Activated effector memory CD4-positive, alpha-beta T cell treated with anti-CD3 and anti-CD28 coated beads, Interleukin-2, amount 50 U/mL, for 16 hours (primary cell): Measurements from ENCODE around the gene IL17RD.

Source experiments
- DNase-seq: peaks from one replicate; pipeline ENCODE4 v3.0.0-alpha.2; 2020

IL17RD gene

DNA sequence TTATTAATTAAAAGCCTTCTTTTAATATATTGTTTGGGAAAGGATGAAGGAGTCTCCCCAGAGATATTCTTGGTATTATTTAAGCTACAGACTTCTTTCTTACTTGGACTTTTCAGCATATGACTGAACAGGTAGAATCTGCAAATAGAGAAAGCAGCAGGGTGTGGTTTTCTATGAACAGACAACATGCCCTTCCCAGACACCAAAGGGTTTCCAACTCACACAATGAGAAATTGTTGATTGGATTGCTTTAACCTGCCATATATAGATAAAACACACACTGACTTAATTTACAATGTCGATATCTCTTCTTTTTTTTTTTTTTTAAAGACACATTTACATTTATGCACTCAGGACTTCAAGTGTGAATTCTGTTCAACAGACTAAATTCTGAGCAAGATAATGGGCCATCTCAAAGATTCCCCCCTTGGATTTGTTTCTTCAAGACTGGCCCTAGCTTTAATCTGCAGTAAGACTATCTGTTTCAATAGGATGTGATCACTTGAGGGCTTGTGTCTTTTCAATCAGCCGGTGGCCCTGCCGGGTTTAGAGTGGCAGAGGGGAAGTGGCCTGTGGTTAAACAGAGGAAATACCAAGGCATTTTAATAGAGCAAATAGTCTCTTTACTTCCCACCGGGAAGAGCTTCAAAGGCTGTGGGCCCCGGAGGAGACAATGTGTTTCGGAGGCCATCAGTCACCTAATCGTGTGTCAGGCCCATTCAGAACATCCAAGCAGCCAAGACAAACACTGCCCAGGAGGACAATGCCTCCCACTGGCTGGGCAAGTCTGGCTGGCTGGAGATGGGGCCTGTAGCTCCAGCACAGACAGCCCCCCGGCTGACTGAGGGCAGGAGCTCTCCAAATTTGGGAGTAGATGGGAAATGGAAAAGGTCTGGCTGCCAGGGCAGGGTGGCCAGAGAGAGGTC, 6.1 kb downstream of the IL17RD start:
- no peak for DNase-seq

DNA sequence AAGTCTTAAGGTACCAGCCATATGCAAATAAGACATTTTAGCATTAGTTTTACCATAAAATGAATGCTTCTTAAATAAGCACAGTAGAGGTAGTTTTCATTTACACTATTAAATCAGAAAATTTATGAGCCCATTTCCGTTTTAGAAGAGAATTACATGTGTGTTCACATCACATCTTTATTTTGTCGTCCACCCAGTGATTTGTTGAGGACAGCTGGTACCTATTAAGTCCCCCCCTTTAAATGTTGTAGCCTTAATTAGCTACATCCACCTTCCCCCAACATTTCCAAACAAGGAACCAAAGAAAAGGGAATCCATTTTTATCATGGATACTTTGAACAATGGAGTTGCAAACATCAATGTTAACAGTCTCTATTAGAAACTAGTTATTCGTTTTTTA, 6.8 kb downstream of the IL17RD start:
- no peak for DNase-seq

DNA sequence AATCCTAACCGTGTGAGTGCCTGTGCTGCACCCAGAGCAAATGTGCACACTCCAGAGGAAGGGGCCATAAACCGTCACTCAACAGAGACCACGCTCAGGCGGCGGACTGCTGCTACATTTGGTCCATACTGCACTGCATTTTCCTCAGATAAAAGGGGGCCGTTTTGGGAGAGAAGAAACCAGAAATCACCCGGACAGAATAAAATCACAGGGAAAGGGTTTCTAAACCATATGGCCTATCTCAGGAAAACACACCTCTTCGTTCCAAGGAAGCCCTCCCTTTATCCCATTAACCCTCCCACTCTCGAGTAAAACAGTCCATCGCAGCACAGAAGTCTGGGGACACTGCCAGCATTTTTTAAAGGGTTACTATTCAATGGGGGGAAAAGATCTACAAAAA, 7.6 kb downstream of the IL17RD start:
- no peak for DNase-seq

DNA sequence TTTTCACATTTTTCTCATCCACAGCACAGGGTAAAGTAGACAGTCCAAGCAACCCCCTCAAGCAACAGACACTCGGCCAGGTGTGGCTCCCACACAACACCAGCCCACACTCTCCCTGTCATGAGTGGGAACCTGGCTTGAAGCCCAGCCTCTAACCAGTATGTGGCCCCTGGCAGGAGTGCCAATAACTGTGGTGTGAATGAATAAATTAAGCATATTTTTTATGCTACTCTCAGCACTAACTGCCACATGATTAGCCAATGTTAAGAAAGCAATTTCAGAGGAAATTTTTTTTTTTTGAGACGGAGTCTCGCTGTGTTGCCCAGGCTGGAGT, 9.9 kb downstream of the IL17RD start:
- no peak for DNase-seq

DNA sequence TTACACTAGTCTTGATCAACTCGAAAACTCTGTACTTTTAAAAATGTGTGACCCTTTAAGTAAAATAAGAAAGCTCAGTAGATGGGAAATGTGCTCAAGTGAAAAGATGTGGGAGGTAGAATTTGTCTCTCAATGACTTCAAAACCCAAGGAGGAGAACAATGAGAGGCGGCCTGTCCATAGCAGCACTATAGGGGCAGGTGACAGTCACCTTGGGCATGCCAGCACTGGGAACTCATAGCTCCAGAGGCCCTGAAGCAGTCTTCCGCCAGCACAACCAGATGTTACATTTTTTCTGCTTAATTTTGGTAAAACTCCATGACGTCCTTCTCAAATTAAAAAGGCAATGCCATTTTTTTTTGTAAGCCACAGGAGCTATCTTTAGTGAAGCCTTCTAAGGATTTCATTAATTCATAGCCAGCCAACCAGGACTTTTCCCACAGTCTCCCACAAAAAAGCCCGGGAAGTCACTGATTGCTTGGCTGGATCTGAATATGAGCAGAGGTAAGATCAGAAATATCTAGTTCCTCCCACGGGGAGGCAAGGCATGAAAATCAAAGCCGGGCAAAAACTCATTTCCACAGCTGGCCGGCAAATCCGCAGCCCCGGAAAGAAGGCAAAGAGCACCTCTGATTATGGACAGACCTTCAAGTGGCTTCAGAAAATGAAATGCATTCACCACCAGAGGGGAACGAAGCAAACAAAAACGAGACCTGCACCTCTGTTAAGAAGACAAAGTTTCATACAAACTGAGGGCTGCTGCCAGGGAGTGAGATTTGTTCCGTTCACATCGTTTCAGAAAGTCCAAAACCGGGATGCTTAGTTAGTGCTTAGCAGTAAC, 10.5 kb downstream of the IL17RD start:
- DNase-seq: no peak

DNA sequence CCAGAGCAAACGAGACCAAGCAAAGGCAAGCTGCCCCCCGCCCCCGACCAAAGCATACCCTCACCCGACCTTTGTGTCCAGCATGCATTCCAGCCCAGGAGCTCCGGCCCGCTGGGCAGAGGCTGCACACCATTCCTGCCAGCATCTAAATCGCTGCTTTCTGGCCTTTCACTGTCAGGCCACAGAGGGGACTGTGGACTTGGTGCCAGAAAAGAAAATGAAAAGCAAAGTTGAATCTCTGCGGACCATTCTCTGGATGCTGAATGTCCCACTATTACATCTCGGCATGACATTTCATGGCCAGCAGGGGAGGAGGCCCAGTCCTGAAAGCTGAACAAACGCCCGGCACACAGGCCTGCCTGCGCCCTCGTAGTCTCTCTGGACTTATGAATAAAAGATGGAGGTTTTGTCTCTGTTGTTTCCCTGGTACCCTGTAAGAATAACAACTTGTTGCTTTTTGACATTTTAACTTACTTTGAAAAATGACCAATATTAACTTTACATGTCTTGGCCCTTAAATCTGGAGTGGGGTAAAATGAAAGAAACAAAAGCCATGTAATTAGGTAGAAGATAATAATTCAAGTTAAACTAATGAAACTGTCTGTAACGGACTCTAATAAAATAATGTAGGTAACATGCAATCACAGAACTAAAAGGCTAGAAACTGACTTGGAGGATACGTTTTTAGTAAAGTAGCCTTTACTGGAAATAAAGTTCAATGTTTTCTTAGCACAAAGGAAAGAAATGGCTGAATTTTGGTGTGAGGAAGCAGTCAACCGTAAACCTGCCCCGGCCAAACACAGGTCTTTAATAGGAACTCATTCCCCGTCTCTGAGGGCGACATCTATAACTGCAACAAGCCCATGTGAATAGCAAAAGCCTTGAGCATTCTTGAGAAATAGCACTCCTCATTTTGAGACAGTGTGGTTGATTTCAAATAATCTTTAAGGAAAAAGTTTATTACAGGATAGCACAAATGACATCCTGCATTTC, 12.7 kb downstream of the IL17RD start:
- no peak for DNase-seq

DNA sequence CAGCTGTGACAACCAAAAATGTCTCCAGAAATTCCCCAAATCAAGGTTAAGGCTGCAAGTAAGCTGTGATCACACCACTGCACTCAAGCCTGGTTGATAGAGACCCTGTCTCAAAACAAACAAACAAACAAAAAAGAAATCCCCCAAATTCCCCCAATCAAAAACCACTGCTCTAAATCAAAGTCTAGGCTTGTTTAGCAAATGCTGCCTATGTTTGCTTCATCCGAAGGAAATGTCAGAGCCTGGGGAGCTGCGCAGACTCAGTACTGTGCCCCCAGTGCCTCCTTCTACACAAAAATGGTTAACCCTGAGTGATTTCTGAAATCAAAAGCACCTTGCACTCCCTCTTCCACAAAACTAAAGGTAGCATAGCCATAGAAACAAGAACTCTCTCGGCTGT, 13.4 kb downstream of the IL17RD start:
- no peak for DNase-seq

DNA sequence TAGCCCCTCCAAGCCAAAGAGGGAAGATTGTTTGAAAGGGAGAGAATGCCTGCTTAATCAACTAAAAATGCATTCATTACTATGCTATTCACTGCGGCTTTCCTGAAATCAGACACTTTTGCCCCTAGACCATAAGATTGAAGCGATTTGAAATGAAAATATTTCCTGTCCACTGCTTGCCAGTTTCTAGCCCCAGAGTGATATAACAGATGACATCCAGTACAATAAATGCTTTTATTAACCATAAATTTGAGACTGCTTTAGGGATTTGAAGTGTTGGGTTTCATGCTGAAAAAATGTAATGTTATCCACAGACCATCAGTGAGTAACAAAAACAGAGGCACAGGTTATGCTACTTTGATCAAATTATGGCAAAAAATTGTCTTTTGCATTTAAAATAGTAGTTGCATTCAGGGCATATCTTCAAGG, 14.1 kb downstream of the IL17RD start:
- DNase-seq: no peak

DNA sequence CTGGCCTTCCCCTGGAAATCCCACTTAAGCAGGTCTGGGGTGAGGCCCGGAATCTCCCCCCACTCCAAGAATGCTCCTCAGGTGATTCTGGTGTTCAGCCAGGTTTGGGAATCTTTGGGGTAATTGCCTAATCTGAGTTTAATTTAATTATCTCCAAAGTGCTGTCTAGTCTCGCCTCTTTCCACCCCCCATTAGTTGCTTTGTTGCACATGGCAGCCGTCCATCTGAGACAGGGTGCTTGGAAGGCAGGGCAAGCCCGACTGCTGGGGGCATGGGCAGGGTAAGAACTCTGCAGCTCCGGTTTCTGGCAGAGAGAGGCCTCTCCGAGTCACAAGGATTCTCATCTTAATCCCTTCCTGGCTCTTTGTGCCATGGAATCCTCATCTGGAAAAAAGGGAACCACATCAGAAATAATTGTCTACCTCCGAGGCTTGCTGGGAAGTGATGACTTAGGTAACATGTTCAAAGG, 15.0 kb downstream of the IL17RD start:
- no peak for DNase-seq

DNA sequence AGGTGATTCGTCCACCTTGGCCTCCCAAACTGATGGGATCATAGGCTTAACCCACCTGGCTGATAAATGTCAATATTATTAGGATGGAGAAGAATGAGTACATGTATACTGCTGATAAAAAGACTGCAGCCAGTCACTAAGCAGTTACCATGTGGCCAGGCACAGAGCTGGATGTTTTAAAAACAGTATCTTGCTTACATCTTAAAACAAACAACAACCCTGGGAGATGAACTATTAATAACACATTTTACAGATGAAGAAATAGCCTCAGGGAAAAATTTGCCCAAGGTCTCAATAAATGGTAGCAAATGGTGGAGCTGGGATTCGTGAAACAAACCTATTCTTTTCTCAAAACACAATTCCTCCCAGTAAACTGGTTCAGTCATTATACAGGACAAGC, 18.1 kb downstream of the IL17RD start:
- DNase-seq: no peak

DNA sequence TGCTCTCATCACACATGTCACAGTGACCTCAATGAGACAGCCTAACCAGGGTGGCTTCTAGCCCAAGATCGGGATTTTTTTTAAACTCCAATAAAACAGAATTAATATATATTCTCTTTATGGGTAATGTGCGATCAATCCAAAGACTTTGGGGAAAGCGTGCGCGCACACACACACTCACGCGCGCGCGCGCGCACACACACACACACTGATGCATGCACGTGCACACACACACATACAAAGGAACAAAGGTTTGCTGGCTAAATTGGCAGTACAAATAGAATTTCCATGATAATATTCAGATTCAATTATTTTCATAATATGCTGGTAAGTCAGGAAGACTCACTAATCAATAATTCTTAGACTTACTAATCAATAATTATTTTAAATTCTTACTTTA, 19.3 kb downstream of the IL17RD start:
- DNase-seq: no peak

DNA sequence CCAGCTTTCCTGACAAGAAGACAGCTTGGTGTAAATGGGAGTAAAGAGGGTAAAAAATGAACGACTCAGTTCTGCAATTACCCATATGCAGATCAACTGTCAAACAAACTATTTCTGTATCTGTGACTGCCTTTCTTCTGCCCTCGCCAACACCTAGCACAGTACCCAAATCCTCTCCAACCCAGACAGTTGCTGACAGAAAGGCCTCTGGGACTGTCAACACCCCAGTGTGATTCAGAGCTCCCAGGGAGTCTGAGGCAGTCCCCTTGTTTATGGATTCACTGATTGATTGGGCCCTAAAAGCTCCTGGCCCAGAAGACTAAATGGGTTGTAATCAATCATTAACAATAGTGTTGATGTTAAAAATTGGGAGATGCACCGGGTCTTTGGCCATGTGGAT, 20.2 kb downstream of the IL17RD start:
- DNase-seq: no peak

DNA sequence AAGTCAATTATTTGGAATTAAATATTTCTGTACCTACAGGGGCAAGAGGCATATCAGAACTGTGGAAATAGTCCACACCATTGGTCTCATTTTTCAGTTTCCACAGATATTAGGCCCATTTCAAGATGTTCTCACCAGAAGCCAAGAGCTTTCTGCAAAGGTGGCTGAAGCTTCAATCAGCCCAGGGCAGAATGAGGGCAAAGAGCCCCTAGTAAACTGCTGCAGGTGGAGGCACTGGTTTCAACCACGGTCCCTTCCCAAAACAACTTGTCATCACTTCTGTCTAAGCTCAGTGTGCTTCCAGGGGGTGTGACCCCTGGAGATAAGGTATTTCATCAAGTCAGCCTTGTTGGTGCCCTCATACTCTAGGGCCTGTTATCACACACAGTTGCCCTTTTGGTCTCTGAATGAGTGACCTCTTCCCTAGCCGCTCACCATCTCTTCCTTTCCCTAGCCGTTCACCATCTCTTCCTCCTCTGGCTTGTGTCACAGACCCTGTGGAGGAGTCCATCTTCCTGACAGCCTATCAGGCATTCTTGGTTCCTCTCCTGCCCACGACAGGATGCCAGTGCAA, 21.2 kb downstream of the IL17RD start:
- DNase-seq: no peak

DNA sequence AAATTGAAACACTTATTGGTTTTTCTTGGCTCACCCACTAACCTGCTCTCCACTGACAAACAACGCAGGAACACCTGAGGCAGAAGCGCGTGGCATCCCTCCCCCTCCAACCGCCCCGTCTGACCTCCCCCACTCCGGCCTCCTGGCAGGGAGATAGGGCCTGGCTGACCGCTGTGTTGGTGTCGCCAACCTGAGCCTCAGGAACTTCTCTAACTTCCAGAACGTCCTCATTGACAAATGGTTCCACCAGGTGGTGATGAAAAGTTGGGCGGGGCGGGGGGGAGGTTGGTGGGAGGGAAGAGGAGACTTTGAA, 22.8 kb downstream of the IL17RD start:
- no peak for DNase-seq

DNA sequence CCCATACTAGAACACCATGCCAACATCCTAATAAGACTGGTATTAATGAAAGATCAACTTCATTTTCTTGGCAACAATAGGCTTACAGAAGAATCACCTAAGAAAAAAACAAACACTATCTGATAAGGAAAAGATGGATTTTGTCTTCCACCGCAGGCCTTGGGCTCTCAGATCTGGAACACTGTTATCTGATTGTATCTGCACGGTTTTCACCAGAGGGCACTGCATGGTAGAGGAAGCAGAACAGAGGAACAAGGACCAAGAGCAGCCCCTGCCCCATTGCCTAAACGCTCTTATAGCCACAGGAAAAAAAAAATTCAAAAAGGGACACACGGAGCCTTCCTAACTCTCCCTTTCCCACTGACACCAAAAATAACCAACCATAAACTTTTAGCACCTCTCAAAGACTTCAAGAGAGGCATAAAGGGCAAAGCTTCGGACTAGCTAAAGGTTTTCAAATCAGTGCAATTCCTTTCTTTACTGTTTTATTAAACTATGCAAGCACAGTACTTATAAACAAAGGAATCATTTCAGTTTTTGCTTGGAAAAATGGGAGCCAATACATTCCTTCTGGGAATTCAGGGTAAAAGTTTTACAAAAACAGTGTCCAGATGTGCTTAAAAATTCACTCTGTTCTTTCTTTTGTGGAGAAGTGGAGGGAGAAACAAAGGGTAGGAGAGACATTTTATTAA, 23.3 kb downstream of the IL17RD start:
- no peak for DNase-seq

DNA sequence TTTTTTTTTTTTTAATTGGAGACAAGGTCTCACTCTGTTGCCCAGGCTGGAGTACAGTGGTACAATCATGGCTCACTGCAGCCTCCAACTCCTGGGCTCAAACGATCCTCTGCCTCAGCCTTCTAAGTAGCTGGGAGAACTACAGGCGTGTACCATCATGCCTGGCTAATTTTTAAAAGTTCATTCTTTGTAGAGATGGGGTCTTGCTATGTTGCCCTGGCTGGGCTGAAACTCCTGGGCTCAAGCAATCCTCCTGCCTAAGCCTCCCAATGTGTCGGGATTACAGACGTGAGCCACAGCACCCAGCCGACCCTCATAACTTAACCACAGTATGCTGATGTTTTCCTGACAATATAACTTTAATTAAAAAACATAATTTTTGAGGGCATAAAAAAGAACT, 24.3 kb downstream of the IL17RD start:
- no peak for DNase-seq

DNA sequence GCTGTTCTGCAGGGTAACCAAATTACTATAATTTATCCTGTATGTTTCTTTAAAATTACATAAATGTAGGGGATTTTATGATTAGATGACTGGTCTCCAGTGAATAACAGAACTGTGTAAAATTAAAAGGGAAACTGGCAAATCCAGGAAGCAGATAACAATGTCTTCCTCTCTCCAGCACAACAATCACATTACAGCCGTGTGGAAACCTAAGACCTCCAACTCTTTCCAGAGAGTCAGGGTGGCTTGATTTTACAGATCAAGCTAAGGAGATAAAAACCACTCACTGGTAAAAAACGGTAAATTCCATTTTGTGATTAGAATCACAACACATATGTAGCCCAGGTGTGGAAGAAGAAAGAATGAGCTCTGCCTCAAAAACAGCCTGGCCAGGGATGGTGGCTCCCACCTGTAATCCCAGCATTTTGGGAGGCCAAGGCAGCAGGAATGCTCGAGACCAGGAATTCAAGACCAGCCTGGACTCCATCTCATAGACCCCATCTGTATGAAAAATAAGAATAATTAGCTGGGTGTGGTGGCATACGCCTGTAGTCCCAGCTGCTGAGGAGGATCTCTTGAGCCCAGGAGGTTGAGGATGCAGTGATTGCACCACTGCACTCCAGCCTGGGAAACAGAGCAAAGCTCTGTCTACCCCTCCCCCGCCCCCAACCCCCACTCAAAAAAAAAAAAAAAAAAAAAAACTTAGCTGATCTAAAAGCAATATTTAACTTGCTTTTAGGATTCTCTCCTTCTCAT, 29.0 kb downstream of the IL17RD start:
- no peak for DNase-seq

DNA sequence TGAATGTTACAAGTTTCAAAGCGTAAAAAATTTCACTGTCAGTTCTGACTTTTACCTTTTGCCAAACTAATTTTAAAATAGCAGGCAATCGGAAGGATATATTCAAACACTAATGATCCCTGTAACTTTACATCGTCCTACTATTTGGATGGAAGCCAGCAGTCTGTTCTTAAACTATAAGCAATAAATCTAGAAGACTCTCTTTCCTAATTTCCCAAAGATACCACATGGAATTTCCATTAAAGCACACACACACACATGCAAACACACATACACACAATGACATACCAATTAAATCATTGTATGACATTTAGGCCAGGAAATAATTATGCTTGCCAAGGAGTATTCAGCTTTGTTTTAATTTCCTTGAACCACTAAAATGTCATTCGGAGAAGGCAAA, 32.0 kb downstream of the IL17RD start:
- DNase-seq: no peak

DNA sequence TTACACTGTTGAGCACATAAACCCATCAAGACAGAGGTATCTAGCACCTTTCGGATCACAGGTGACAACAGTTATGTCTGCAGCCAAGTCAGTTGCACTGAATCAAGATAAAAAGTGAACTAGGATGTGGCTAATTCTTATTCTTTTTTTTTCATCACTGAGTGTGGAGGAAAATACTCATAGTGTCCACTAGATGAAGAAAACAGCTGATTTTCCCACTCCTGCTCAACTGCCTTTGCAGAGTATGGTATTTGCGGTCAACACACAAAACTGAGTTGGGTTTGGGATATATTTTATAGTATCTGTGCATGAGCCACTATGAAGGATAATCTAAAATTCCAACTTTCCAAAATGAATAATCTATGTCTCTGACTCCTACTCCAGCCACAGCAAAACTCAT, 32.5 kb downstream of the IL17RD start:
- DNase-seq: no peak

DNA sequence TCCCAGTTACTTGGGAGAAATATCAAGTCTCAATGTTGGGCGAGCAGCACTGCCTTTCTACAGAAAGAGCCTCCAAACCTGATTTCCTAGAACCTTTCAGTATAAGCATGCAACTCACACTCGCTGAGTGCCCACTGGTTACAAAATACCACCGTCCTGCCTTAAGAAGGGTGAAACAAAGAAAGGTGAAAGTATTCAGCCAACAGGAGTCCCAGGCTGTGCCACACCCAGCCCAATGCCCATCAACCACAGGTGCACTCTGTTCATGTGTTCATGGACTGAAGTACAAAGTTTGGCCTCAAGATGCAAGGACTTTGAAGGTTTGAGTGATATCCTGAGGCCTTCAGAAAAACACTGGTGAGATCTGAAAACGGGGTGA, 34.0 kb downstream of the IL17RD start:
- DNase-seq: no peak

DNA sequence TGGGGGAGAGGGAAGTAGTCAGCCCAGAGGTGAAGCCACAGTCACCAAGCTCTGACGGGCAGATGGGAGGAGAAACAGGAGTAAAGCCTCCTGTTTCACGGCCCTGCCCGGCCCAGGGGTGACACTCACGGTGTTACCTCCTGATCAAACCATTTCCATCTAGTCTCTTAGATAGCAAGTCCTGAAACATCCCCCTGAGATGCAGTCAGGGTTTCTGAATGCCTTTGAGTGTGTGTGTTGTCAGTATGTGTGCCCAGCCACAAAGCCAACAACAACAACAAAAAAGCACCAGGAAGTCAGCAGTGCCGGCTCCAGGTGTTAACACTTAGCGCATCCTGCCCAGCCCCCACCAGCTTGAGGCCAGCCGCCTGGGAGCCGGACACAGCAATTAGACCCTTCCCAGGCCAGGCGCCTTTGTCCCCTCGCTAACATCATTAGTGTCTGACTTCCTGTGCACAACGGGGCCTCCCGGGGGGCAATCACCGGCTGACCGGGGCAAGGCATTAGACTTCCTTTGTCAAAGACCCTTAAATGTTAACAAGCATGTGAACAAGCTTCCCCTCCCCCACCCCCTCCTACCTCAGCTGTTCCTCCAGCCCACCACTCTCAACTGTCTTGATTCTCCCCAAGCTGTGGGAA, 34.5 kb downstream of the IL17RD start:
- no peak for DNase-seq
